ENCODE results near the gene CD48.

Gene CD48

GRCh38 chr1:160739098-160739511, 27.5 kb upstream of the CD48 start, which contains the start of gene SLAMF7:
SLAMF7 (plus strand) TSS chr1:160739247; CDS start chr1:160739302, 55 bp downstream.
- Histone ChIP-seq H3K4me2 (ENCODE audit: low read length) (peak within 1 kb of the TSS; percentile 85), H2AFZ (ENCODE audit: low read depth, low read length) (peak within 1 kb of the TSS; percentile 5; the same call in 1 of the 2 replicates), H3K4me1 (ENCODE audit: low read length) (peaks cover 59% of the 10 kb centered on the region), H3K9me3 (ENCODE audit: insufficient read depth, low read length) (peaks cover 30% of the 10 kb centered on the region), H3K9ac (ENCODE audit: low read length) (peak within 1 kb of the TSS; percentile 87), H3K79me2 (ENCODE audit: low read length) (peaks cover 47% of the 10 kb centered on the region), H3K27ac (ENCODE audit: low read length) (peak within 1 kb of the TSS; percentile 83), H3K36me3 (replicated peaks; ENCODE audit: low read depth, low read length) (peaks cover 53% of the 10 kb centered on the region), H4K20me1 (ENCODE audit: insufficient read depth, low read length) (peaks cover 9% of the 10 kb centered on the region; the same call in 1 of the 2 replicates), H3K4me3 (ENCODE audit: low read length) (peak within 1 kb of the TSS; percentile 81), H3K27me3 (ENCODE audit: low read depth, low read length) (no peaks in the 10 kb centered on the region)
- TF ChIP-seq CTCF (IDR thresholded peaks at IDR 0.05; ENCODE audit: low read depth, low read length) (no peak), EZH2phosphoT487 (IDR thresholded peaks at IDR 0.05; ENCODE audit: low read depth) (no peak)

- no peak for TF ChIP-seq CTCF (IDR thresholded peaks at IDR 0.05; ENCODE audit: low read depth, low read length)
- no peak for TF ChIP-seq EZH2phosphoT487 (IDR thresholded peaks at IDR 0.05; ENCODE audit: low read depth)
- H3K79me2 ChIP-seq (ENCODE audit: low read length) = peaks cover 42% of the 10 kb centered on the region
- H3K27ac ChIP-seq (ENCODE audit: low read length) = peak overlapping the region; percentile 83
- H3K9ac ChIP-seq (ENCODE audit: low read length) = peak overlapping the region; percentile 87; the same call in 1 of the 2 replicates
- peaks cover 53% of the 10 kb centered on the region for H3K36me3 ChIP-seq (replicated peaks; ENCODE audit: low read depth, low read length)
- peaks cover 37% of the 10 kb centered on the region for H3K9me3 ChIP-seq (ENCODE audit: insufficient read depth, low read length)
- peaks cover 3% of the 10 kb centered on the region; the same call in 1 of the 2 replicates for H4K20me1 ChIP-seq (ENCODE audit: insufficient read depth, low read length)
- H3K4me2 ChIP-seq (ENCODE audit: low read length) = peak overlapping the region; percentile 85; the same call in 1 of the 2 replicates
- H3K4me1 ChIP-seq (ENCODE audit: low read length) = peaks cover 58% of the 10 kb centered on the region
- no peaks in the 10 kb centered on the region for H3K27me3 ChIP-seq (ENCODE audit: low read depth, low read length)
- H3K4me3 ChIP-seq (ENCODE audit: low read length) = peak overlapping the region; percentile 81; the same call in 1 of the 2 replicates
- H2AFZ ChIP-seq (ENCODE audit: low read depth, low read length) = no peak overlapping the region
Measured at GRCh38 chr1:160738271-160738670, 26.6 kb upstream of the CD48 start.

- Histone ChIP-seq H3K4me3 (ENCODE audit: low read length) (no peak overlapping the region; the same call in 1 of the 2 replicates), H3K36me3 (replicated peaks; ENCODE audit: low read depth, low read length) (peaks cover 26% of the 10 kb centered on the region), H3K79me2 (ENCODE audit: low read length) (peaks cover 2% of the 10 kb centered on the region), H2AFZ (ENCODE audit: low read depth, low read length) (no peak overlapping the region), H3K9ac (ENCODE audit: low read length) (no peak overlapping the region), H3K4me2 (ENCODE audit: low read length) (peak overlapping the region; percentile 11; the same call in 1 of the 2 replicates), H3K4me1 (ENCODE audit: low read length) (peaks cover 37% of the 10 kb centered on the region), H3K9me3 (ENCODE audit: insufficient read depth, low read length) (peaks cover 39% of the 10 kb centered on the region), H3K27ac (ENCODE audit: low read length) (peak overlapping the region; percentile 12; the same call in 1 of the 2 replicates), H3K27me3 (ENCODE audit: low read depth, low read length) (no peaks in the 10 kb centered on the region), H4K20me1 (ENCODE audit: insufficient read depth, low read length) (no peaks in the 10 kb centered on the region)
- no peak for TF ChIP-seq CTCF (IDR thresholded peaks at IDR 0.05; ENCODE audit: low read depth, low read length)
- no peak for TF ChIP-seq EZH2phosphoT487 (IDR thresholded peaks at IDR 0.05; ENCODE audit: low read depth)
Measured at GRCh38 chr1:160734301-160734700, 22.7 kb upstream of the CD48 start.

- H3K79me2 ChIP-seq (ENCODE audit: low read length) = no peaks in the 10 kb centered on the region
- peak overlapping the region; percentile 12; the same call in 1 of the 2 replicates for H3K27ac ChIP-seq (ENCODE audit: low read length)
- H2AFZ ChIP-seq (ENCODE audit: low read depth, low read length) = no peak overlapping the region
- H3K4me3 ChIP-seq (ENCODE audit: low read length) = no peak overlapping the region; the same call in 1 of the 2 replicates
- H4K20me1 ChIP-seq (ENCODE audit: insufficient read depth, low read length) = no peaks in the 10 kb centered on the region
- H3K36me3 ChIP-seq (replicated peaks; ENCODE audit: low read depth, low read length) = peaks cover 26% of the 10 kb centered on the region
- H3K27me3 ChIP-seq (ENCODE audit: low read depth, low read length) = no peaks in the 10 kb centered on the region
- H3K4me2 ChIP-seq (ENCODE audit: low read length) = peak overlapping the region; percentile 11; the same call in 1 of the 2 replicates
- no peak overlapping the region for H3K9ac ChIP-seq (ENCODE audit: low read length)
- peaks cover 40% of the 10 kb centered on the region for H3K4me1 ChIP-seq (ENCODE audit: low read length)
- TF ChIP-seq EZH2phosphoT487 (IDR thresholded peaks at IDR 0.05; ENCODE audit: low read depth) (no peak), CTCF (IDR thresholded peaks at IDR 0.05; ENCODE audit: low read depth, low read length) (no peak)
- peaks cover 39% of the 10 kb centered on the region for H3K9me3 ChIP-seq (ENCODE audit: insufficient read depth, low read length)
Measured at GRCh38 chr1:160733898-160734297, 22.3 kb upstream of the CD48 start.

Data from OCI-LY3 (cell line).